Tibial nerve (tissue), 4 donors: Measurements from ENCODE around the gene AGAP9.
"Not testable (repeated sequence)": the region's sequence is repeated elsewhere in the genome, so short reads cannot be mapped to it uniquely, and the experiment has no call there.

Experiments used
- CTCF ChIP-seq, 5 experiments: fragments of 200-600 bp in 3 of 5; fragments of 450-650 bp in 2 of 5; sonication (generic) in 3 of 5; IDR thresholded peaks; one replicate each; pipeline ENCODE4 v1.5.1; 2016 to 2019; ENCODE audit warnings: antibody characterized with exemption in 5 of 5, mild to moderate bottlenecking in 3 of 5, moderate library complexity in 2 of 5
- EP300 ChIP-seq, 2 donors: sonication (generic); formaldehyde crosslinking; IDR thresholded peaks; one replicate each; pipeline ENCODE4 v1.6.1; 2017; ENCODE audit warnings: antibody characterized with exemption in 2 of 2, mild to moderate bottlenecking in 1 of 2
- POLR2A ChIP-seq, 2 donors: fragments of 450-650 bp; IDR thresholded peaks; one replicate each; pipeline ENCODE4 v1.6.1; 2017; ENCODE audit warnings: antibody characterized with exemption in 2 of 2, mild to moderate bottlenecking in 2 of 2, moderate library complexity in 2 of 2

- not testable (repeated sequence) for TF ChIP-seq POLR2A, CTCF, EP300 (IDR thresholded peaks at IDR 0.05)
Observed at GRCh38 chr10:47472647-47473046, 50.8 kb downstream of the AGAP9 start.
